PC-9 (cell line): ENCODE measurements around the gene URAD.

Source experiments
- CTCF ChIP-seq: fragments of 200-600 bp; sonication (generic); conservative IDR thresholded peaks from 2 replicates; pipeline ENCODE4 v1.6.1; 2017; ENCODE audit warnings: mixed run types, antibody characterized with exemption, mild to moderate bottlenecking, moderate library complexity
- EZH2 ChIP-seq: fragments of 200-600 bp; sonication (generic); IDR thresholded peaks from 2 replicates; pipeline ENCODE4 v1.8.0; 2017; ENCODE audit warnings: antibody characterized with exemption, low read depth

- no peak for TF ChIP-seq CTCF
- no peak for TF ChIP-seq EZH2
Observed at GRCh38 chr13:27976362-27977091, 12.0 kb downstream of the URAD start.
